ENCODE data around the gene NDRG3. TPM values are rescaled to one million over a fixed set of nuclear protein-coding genes. Genes with fewer than 3 reads are reported as not detected.

The NDRG3 gene
- polyA plus RNA-seq, 4 donors = 15.7 to 40.9 (median 25.1) TPM

- no peaks in the 10 kb centered on the region for H3K4me1 ChIP-seq (ENCODE audit: control insufficient read depth in 3 of 3, insufficient read depth in 2 of 3, low read depth in 1 of 3, low read length in 2 of 3)
- no peaks in the 10 kb centered on the region for H3K27me3 ChIP-seq (ENCODE audit: control insufficient read depth in 3 of 3, insufficient read depth in 3 of 3, low read length in 3 of 3)
- 91% methylated on average over 3 of the region's 3 CpGs for WGBS, 3 donors
- no peaks in the 10 kb centered on the region for H3K9me3 ChIP-seq (ENCODE audit: control insufficient read depth in 2 of 2, insufficient read depth in 1 of 2, low read depth in 1 of 2, low read length in 1 of 2)
- no peak overlapping the region for H3K27ac ChIP-seq (ENCODE audit: low read depth in 1 of 3, low read length in 2 of 3)
- H3K36me3 ChIP-seq (ENCODE audit: control insufficient read depth in 3 of 3, insufficient read depth in 2 of 3, low read depth in 1 of 3, low read length in 3 of 3) = no peaks in the 10 kb centered on the region
- FAIRE-seq = no peak
- H3K4me3 ChIP-seq (ENCODE audit: low read depth in 1 of 3, low read length in 3 of 3) = no peak overlapping the region
- DNase-seq = no peak
Observed at GRCh38 chr20:36736451-36737182, 9.3 kb downstream of the NDRG3 start.

- Histone ChIP-seq H3K27ac (ENCODE audit: low read depth in 1 of 3, low read length in 2 of 3) (no peak overlapping the region), H3K27me3 (ENCODE audit: control insufficient read depth in 3 of 3, insufficient read depth in 3 of 3, low read length in 3 of 3) (no peaks in the 10 kb centered on the region), H3K9me3 (ENCODE audit: control insufficient read depth in 2 of 2, insufficient read depth in 1 of 2, low read depth in 1 of 2, low read length in 1 of 2) (no peaks in the 10 kb centered on the region), H3K4me1 (ENCODE audit: control insufficient read depth in 3 of 3, insufficient read depth in 2 of 3, low read depth in 1 of 3, low read length in 2 of 3) (no peaks in the 10 kb centered on the region), H3K36me3 (ENCODE audit: control insufficient read depth in 3 of 3, insufficient read depth in 2 of 3, low read depth in 1 of 3, low read length in 3 of 3) (no peaks in the 10 kb centered on the region), H3K4me3 (ENCODE audit: low read depth in 1 of 3, low read length in 3 of 3) (no peak overlapping the region)
- no peak for FAIRE-seq
- WGBS, 3 donors = 95 to 100% (median 96%) methylated on average over 1 of the region's 1 CpG
- DNase-seq = no peak
Observed at GRCh38 chr20:36732456-36732855, 13.4 kb downstream of the NDRG3 start.

GRCh38 chr20:36728986-36729385 lies 16.9 kb downstream of the NDRG3 start:
- Histone ChIP-seq H3K4me1 (ENCODE audit: control insufficient read depth in 3 of 3, insufficient read depth in 2 of 3, low read depth in 1 of 3, low read length in 2 of 3) (no peaks in the 10 kb centered on the region), H3K36me3 (ENCODE audit: control insufficient read depth in 3 of 3, insufficient read depth in 2 of 3, low read depth in 1 of 3, low read length in 3 of 3) (no peaks in the 10 kb centered on the region), H3K27me3 (ENCODE audit: control insufficient read depth in 3 of 3, insufficient read depth in 3 of 3, low read length in 3 of 3) (no peaks in the 10 kb centered on the region), H3K4me3 (ENCODE audit: low read depth in 1 of 3, low read length in 3 of 3) (no peak overlapping the region), H3K27ac (ENCODE audit: low read depth in 1 of 3, low read length in 2 of 3) (no peak overlapping the region), H3K9me3 (ENCODE audit: control insufficient read depth in 2 of 2, insufficient read depth in 1 of 2, low read depth in 1 of 2, low read length in 1 of 2) (no peaks in the 10 kb centered on the region)
- FAIRE-seq (no peak), DNase-seq (no peak)
- WGBS, 3 donors = 38 to 54% (median 53%) methylated on average over 3 of the region's 3 CpGs

- Histone ChIP-seq H3K27ac (ENCODE audit: low read depth in 1 of 3, low read length in 2 of 3) (no peak overlapping the region), H3K9me3 (ENCODE audit: control insufficient read depth in 2 of 2, insufficient read depth in 1 of 2, low read depth in 1 of 2, low read length in 1 of 2) (no peaks in the 10 kb centered on the region), H3K4me3 (ENCODE audit: low read depth in 1 of 3, low read length in 3 of 3) (no peak overlapping the region), H3K27me3 (ENCODE audit: control insufficient read depth in 3 of 3, insufficient read depth in 3 of 3, low read length in 3 of 3) (no peaks in the 10 kb centered on the region), H3K4me1 (ENCODE audit: control insufficient read depth in 3 of 3, insufficient read depth in 2 of 3, low read depth in 1 of 3, low read length in 2 of 3) (no peaks in the 10 kb centered on the region), H3K36me3 (ENCODE audit: control insufficient read depth in 3 of 3, insufficient read depth in 2 of 3, low read depth in 1 of 3, low read length in 3 of 3) (peaks cover 0 to 3% (median 2%) of the 10 kb centered on the region in 3 donors)
- DNase-seq = no peak
- FAIRE-seq = no peak
- WGBS, 3 donors = 95 to 98% (median 98%) methylated on average over 3 of the region's 3 CpGs
Observed at GRCh38 chr20:36726168-36726567, 19.7 kb downstream of the NDRG3 start.

GRCh38 chr20:36720510-36720909 lies 25.4 kb downstream of the NDRG3 start:
- no peak for DNase-seq
- whole genome bisulfite sequencing, 3 donors = 77 to 88% (median 77%) methylated on average over 3 of the region's 3 CpGs
- Histone ChIP-seq H3K27ac (ENCODE audit: low read depth in 1 of 3, low read length in 2 of 3) (peak overlapping the region in 1 of 3 donors; percentile 2), H3K4me1 (ENCODE audit: control insufficient read depth in 3 of 3, insufficient read depth in 2 of 3, low read depth in 1 of 3, low read length in 2 of 3) (no peaks in the 10 kb centered on the region), H3K27me3 (ENCODE audit: control insufficient read depth in 3 of 3, insufficient read depth in 3 of 3, low read length in 3 of 3) (no peaks in the 10 kb centered on the region), H3K4me3 (ENCODE audit: low read depth in 1 of 3, low read length in 3 of 3) (no peak overlapping the region), H3K36me3 (ENCODE audit: control insufficient read depth in 3 of 3, insufficient read depth in 2 of 3, low read depth in 1 of 3, low read length in 3 of 3) (peaks cover 2 to 3% (median 3%) of the 10 kb centered on the region in 3 donors), H3K9me3 (ENCODE audit: control insufficient read depth in 2 of 2, insufficient read depth in 1 of 2, low read depth in 1 of 2, low read length in 1 of 2) (no peaks in the 10 kb centered on the region)
- FAIRE-seq = no peak

- Histone ChIP-seq H3K4me1 (ENCODE audit: control insufficient read depth in 3 of 3, insufficient read depth in 2 of 3, low read depth in 1 of 3, low read length in 2 of 3) (no peaks in the 10 kb centered on the region), H3K4me3 (ENCODE audit: low read depth in 1 of 3, low read length in 3 of 3) (no peak overlapping the region), H3K9me3 (ENCODE audit: control insufficient read depth in 2 of 2, insufficient read depth in 1 of 2, low read depth in 1 of 2, low read length in 1 of 2) (no peaks in the 10 kb centered on the region), H3K27ac (ENCODE audit: low read depth in 1 of 3, low read length in 2 of 3) (no peak overlapping the region), H3K36me3 (ENCODE audit: control insufficient read depth in 3 of 3, insufficient read depth in 2 of 3, low read depth in 1 of 3, low read length in 3 of 3) (peaks cover 0 to 3% (median 3%) of the 10 kb centered on the region in 3 donors), H3K27me3 (ENCODE audit: control insufficient read depth in 3 of 3, insufficient read depth in 3 of 3, low read length in 3 of 3) (no peaks in the 10 kb centered on the region)
- DNase-seq (peak in 1 of 2 donors; percentile 17), FAIRE-seq (no peak)
- WGBS, 3 donors = 92 to 100% (median 94%) methylated on average over 2 of the region's 2 CpGs
Observed at GRCh38 chr20:36717657-36718056, 28.2 kb downstream of the NDRG3 start.

- FAIRE-seq = no peak
- Histone ChIP-seq H3K9me3 (ENCODE audit: control insufficient read depth in 2 of 2, insufficient read depth in 1 of 2, low read depth in 1 of 2, low read length in 1 of 2) (no peaks in the 10 kb centered on the region), H3K4me3 (ENCODE audit: low read depth in 1 of 3, low read length in 3 of 3) (no peak overlapping the region), H3K27ac (ENCODE audit: low read depth in 1 of 3, low read length in 2 of 3) (no peak overlapping the region), H3K4me1 (ENCODE audit: control insufficient read depth in 3 of 3, insufficient read depth in 2 of 3, low read depth in 1 of 3, low read length in 2 of 3) (no peaks in the 10 kb centered on the region), H3K27me3 (ENCODE audit: control insufficient read depth in 3 of 3, insufficient read depth in 3 of 3, low read length in 3 of 3) (no peaks in the 10 kb centered on the region), H3K36me3 (ENCODE audit: control insufficient read depth in 3 of 3, insufficient read depth in 2 of 3, low read depth in 1 of 3, low read length in 3 of 3) (peaks cover 0 to 3% (median 1%) of the 10 kb centered on the region in 3 donors)
- 90 to 95% (median 91%) methylated on average over 3 of the region's 3 CpGs for WGBS, 3 donors
- DNase-seq = no peak
Observed at GRCh38 chr20:36717021-36717420, 28.9 kb downstream of the NDRG3 start.

- Histone ChIP-seq H3K36me3 (ENCODE audit: control insufficient read depth in 3 of 3, insufficient read depth in 2 of 3, low read depth in 1 of 3, low read length in 3 of 3) (no peaks in the 10 kb centered on the region), H3K27me3 (ENCODE audit: control insufficient read depth in 3 of 3, insufficient read depth in 3 of 3, low read length in 3 of 3) (no peaks in the 10 kb centered on the region), H3K4me1 (ENCODE audit: control insufficient read depth in 3 of 3, insufficient read depth in 2 of 3, low read depth in 1 of 3, low read length in 2 of 3) (no peaks in the 10 kb centered on the region), H3K27ac (ENCODE audit: low read depth in 1 of 3, low read length in 2 of 3) (no peak overlapping the region), H3K4me3 (ENCODE audit: low read depth in 1 of 3, low read length in 3 of 3) (no peak overlapping the region), H3K9me3 (ENCODE audit: control insufficient read depth in 2 of 2, insufficient read depth in 1 of 2, low read depth in 1 of 2, low read length in 1 of 2) (no peaks in the 10 kb centered on the region)
- WGBS, 3 donors = 74 to 88% (median 87%) methylated on average over 1 of the region's 1 CpG
- DNase-seq (no peak), FAIRE-seq (no peak)
Observed at GRCh38 chr20:36712775-36713174, 33.1 kb downstream of the NDRG3 start.

- no peak overlapping the region for H3K4me3 ChIP-seq (ENCODE audit: low read depth in 1 of 3, low read length in 3 of 3)
- H3K27ac ChIP-seq (ENCODE audit: low read depth in 1 of 3, low read length in 2 of 3) = no peak overlapping the region
- DNase-seq (no peak), FAIRE-seq (no peak)
- H3K9me3 ChIP-seq (ENCODE audit: control insufficient read depth in 2 of 2, insufficient read depth in 1 of 2, low read depth in 1 of 2, low read length in 1 of 2) = no peaks in the 10 kb centered on the region
- peaks cover 0 to 4% (median 0%) of the 10 kb centered on the region in 3 donors for H3K36me3 ChIP-seq (ENCODE audit: control insufficient read depth in 3 of 3, insufficient read depth in 2 of 3, low read depth in 1 of 3, low read length in 3 of 3)
- 81 to 89% (median 86%) methylated on average over 5 of the region's 5 CpGs for WGBS, 3 donors
- no peaks in the 10 kb centered on the region for H3K27me3 ChIP-seq (ENCODE audit: control insufficient read depth in 3 of 3, insufficient read depth in 3 of 3, low read length in 3 of 3)
- no peaks in the 10 kb centered on the region for H3K4me1 ChIP-seq (ENCODE audit: control insufficient read depth in 3 of 3, insufficient read depth in 2 of 3, low read depth in 1 of 3, low read length in 2 of 3)
Observed at GRCh38 chr20:36709126-36709525, 36.8 kb downstream of the NDRG3 start.
